ENCODE data around the gene ITGA5. TPM values are rescaled to one million over a fixed set of nuclear protein-coding genes. Genes with fewer than 3 reads are reported as not detected.

Gene ITGA5
- total RNA-seq, 1 donor from 2014 or later, result 100 TPM

DNA sequence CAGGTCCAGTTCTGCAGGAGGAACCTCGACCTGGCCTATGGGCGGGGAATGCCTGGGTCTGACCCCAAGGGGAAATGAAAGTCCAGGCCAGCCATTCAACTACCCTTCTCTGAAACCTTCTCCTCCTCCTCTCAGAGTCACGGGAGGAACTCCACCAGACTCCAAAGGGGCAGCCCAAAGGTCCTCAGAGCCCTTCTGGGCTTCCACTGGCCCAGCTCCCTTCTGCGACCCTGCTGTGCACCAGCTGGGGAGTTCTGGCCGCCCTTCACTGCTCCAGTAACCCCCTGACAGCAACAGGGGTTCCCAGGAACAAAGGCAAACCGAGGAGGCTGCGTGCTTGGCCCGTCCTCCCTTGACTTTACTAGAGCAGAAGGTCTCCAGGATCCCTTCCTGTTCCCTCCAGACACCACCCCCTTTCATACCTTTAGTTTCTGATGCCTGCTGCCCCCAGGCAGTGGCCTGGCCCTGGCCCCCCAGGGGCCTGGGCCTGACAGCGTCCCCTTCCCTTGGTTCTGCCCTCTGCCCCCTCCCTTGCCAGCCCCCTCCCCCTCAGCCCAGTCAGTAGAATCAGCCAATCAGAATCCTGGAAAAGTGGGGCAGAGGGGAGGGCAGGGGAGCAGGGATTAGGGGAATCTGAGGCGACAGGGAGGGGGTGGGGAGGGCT lies 33.7 kb downstream of the ITGA5 start:
- no peaks in the 10 kb centered on the region for H3K9me3 Mint-ChIP-seq (ENCODE audit: unreplicated experiment)
- no peaks in the 10 kb centered on the region for H3K27me3 Mint-ChIP-seq (ENCODE audit: unreplicated experiment)
- TF ChIP-seq, protein P1, sequence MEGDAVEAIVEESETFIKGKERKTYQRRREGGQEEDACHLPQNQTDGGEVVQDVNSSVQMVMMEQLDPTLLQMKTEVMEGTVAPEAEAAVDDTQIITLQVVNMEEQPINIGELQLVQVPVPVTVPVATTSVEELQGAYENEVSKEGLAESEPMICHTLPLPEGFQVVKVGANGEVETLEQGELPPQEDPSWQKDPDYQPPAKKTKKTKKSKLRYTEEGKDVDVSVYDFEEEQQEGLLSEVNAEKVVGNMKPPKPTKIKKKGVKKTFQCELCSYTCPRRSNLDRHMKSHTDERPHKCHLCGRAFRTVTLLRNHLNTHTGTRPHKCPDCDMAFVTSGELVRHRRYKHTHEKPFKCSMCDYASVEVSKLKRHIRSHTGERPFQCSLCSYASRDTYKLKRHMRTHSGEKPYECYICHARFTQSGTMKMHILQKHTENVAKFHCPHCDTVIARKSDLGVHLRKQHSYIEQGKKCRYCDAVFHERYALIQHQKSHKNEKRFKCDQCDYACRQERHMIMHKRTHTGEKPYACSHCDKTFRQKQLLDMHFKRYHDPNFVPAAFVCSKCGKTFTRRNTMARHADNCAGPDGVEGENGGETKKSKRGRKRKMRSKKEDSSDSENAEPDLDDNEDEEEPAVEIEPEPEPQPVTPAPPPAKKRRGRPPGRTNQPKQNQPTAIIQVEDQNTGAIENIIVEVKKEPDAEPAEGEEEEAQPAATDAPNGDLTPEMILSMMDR (IDR thresholded peaks at IDR 0.05), result no peak
- DNase-seq (ENCODE audit: extremely low spot score, unreplicated experiment), result no peak
- H3K4me1 Mint-ChIP-seq (ENCODE audit: unreplicated experiment), result peaks cover 23% of the 10 kb centered on the region
- H3K36me3 Mint-ChIP-seq (ENCODE audit: unreplicated experiment), result no peaks in the 10 kb centered on the region
- H3K27ac Mint-ChIP-seq (ENCODE audit: unreplicated experiment), result no peak overlapping the region
- no peak overlapping the region for H3K4me3 Mint-ChIP-seq (ENCODE audit: unreplicated experiment)

DNA sequence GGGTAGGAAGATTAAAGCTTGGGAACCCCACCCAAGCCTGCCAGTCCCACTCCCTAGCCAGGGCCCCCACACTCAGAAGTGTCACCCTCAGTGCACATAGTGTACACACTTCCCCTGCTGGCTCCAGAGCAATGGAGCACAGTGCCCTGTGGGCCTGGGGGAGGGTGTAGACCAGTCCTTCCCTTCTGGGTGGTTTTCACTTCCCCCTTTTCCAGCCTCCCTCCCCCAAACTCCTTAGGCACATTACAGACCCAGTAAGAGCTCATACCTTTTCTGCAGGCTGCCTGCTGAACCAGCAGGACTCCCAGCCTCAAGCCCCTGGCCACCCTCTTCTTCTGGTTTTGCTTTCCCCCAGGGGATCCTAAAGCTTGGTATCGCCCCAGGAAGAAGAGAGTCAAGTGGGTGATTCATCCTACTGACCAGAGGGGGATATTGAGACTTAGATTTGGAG lies 34.5 kb downstream of the ITGA5 start, which contains the start of gene ZNF385A:
TSS of gene ZNF385A (minus strand) at position 143 of the 451 bp plus-strand sequence. CDS start 219 bp downstream, outside the sequence.
- TF ChIP-seq, protein P1 (IDR thresholded peaks at IDR 0.05), result no peak
- no peak within 1 kb of the TSS for H3K4me3 Mint-ChIP-seq (ENCODE audit: unreplicated experiment)
- H3K27ac Mint-ChIP-seq (ENCODE audit: unreplicated experiment), result no peak within 1 kb of the TSS
- H3K4me1 Mint-ChIP-seq (ENCODE audit: unreplicated experiment), result peaks cover 25% of the 10 kb centered on the region
- no peaks in the 10 kb centered on the region for H3K36me3 Mint-ChIP-seq (ENCODE audit: unreplicated experiment)
- no peak for DNase-seq (ENCODE audit: extremely low spot score, unreplicated experiment)
- H3K27me3 Mint-ChIP-seq (ENCODE audit: unreplicated experiment), result no peaks in the 10 kb centered on the region
- H3K9me3 Mint-ChIP-seq (ENCODE audit: unreplicated experiment), result no peaks in the 10 kb centered on the region

DNA sequence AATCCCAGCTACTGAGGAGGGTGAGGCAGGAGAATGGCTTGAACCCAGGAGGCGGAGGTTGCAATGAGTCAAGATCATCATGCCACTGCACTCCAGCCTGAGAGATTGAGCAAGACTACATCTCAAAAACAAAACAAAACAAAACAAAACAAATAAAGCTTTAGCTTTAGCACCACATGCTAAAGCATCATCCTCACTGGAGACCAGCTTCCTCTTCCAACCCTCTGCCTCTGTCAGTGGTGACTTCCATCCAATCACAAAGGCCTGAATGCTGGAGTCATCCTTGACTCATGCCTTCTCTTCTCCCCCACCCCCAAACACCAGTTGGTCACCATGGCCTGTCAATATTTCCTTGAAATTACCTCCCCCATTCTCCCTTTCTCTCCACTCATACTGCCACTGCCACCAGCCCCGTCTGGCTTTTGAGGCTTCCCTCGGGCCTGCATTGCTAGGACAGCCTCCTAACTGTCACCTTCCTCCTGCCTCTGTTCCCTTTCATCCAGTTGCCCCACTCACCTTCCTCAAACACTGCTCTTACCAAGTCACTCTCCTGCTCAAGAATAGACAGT lies 35.9 kb downstream of the ITGA5 start:
- no peak overlapping the region for H3K4me3 Mint-ChIP-seq (ENCODE audit: unreplicated experiment)
- no peaks in the 10 kb centered on the region for H3K36me3 Mint-ChIP-seq (ENCODE audit: unreplicated experiment)
- TF ChIP-seq, protein P1 (IDR thresholded peaks at IDR 0.05), result no peak
- no peak for DNase-seq (ENCODE audit: extremely low spot score, unreplicated experiment)
- H3K27me3 Mint-ChIP-seq (ENCODE audit: unreplicated experiment), result no peaks in the 10 kb centered on the region
- H3K4me1 Mint-ChIP-seq (ENCODE audit: unreplicated experiment), result peaks cover 33% of the 10 kb centered on the region
- H3K9me3 Mint-ChIP-seq (ENCODE audit: unreplicated experiment), result no peaks in the 10 kb centered on the region
- no peak overlapping the region for H3K27ac Mint-ChIP-seq (ENCODE audit: unreplicated experiment)

DNA sequence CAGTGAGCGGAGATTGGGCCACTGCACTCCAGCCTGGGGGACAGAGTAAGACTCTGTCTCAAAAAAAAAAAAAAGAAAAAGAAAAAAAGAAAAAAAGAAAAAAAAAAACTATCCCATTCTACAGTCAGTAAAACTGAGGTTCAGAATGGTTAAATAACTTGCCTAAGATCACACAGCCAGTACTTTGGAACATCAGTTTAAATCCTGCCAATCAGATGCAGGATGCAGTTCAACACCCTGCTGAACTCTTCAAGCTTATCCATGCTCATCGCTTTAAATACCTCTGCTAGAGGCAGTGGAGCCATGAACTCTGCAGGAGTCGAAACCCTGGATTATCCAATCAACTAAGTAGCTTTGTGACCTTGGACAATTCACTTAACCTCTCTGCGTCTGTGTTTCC lies 37.9 kb downstream of the ITGA5 start:
- H3K4me3 Mint-ChIP-seq (ENCODE audit: unreplicated experiment), result no peak overlapping the region
- no peaks in the 10 kb centered on the region for H3K36me3 Mint-ChIP-seq (ENCODE audit: unreplicated experiment)
- no peaks in the 10 kb centered on the region for H3K9me3 Mint-ChIP-seq (ENCODE audit: unreplicated experiment)
- no peak for DNase-seq (ENCODE audit: extremely low spot score, unreplicated experiment)
- TF ChIP-seq, protein P1 (IDR thresholded peaks at IDR 0.05), result no peak
- H3K27ac Mint-ChIP-seq (ENCODE audit: unreplicated experiment), result no peak overlapping the region
- no peaks in the 10 kb centered on the region for H3K27me3 Mint-ChIP-seq (ENCODE audit: unreplicated experiment)
- peaks cover 41% of the 10 kb centered on the region for H3K4me1 Mint-ChIP-seq (ENCODE audit: unreplicated experiment)

DNA sequence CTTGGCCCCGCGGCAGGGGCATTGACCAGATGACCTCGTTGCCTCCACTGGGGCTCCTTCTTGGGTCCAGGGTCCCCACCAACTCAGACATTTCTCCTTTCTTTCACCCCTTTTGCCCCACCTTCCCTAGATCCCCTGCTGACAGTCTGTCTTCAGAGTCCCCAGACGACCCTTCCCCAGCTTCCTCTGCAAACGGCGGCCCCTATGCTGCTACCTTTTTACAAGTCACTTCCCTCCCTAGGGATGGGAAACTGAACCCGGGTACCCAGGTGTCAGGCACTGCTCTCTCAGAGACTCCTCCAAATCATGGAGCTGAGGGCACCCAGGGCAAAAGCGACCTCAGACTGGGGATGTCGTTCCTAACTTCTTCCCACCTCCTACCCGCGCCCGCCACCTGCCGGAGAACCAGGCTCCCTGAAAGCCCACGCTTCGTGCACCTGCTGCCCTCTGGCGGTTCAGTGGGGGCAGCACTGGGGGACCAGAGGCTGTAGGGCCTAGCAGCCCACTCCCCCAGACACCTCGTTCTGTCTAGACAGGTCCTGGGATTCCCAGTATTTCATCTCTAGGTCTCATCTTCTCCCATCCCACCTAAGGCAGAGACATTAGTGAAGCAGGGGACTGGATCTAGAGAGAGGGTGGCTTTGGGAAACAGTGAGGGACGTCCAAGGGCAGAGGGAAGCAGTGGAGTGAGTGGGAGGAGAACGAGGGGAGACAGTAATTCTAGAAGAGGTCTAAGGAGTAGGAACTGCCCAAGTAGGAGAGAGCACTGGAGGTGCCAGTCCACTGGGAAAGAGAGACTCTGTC lies 39.5 kb downstream of the ITGA5 start:
- H3K9me3 Mint-ChIP-seq (ENCODE audit: unreplicated experiment), result no peaks in the 10 kb centered on the region
- H3K27me3 Mint-ChIP-seq (ENCODE audit: unreplicated experiment), result no peaks in the 10 kb centered on the region
- peak; percentile 98 for DNase-seq (ENCODE audit: extremely low spot score, unreplicated experiment)
- H3K36me3 Mint-ChIP-seq (ENCODE audit: unreplicated experiment), result no peaks in the 10 kb centered on the region
- TF ChIP-seq, protein P1 (IDR thresholded peaks at IDR 0.05), result peak; percentile 100
- peak overlapping the region; percentile 84 for H3K4me3 Mint-ChIP-seq (ENCODE audit: unreplicated experiment)
- H3K4me1 Mint-ChIP-seq (ENCODE audit: unreplicated experiment), result peaks cover 50% of the 10 kb centered on the region
- H3K27ac Mint-ChIP-seq (ENCODE audit: unreplicated experiment), result peak overlapping the region; percentile 79

All from osteocyte (in vitro differentiated cells).